Endothelial cell of umbilical vein (primary cell): ENCODE results near the gene VPS35L. TPM values are rescaled to one million over a fixed set of nuclear protein-coding genes. Genes with fewer than 3 reads are reported as not detected.

Source experiments
- BruUV-seq: library from RNA; stranded (reverse); fragments of 400-500 nt; replicated peaks from 2 replicates; lab custom pipeline; 2021; lab: Mats Ljungman, UMichigan
- CTCF ChIA-PET: fragments of 300-600, 350-600 bp; sonication (Branson Sonifier 250); formaldehyde crosslinking; loops from one replicate; lab custom pipeline; 2021; ENCODE audit warnings: antibody characterized with exemption, inconsistent platforms; lab: Charles Lee
- POLR2A ChIA-PET: fragments of 300-600, 350-600 bp; sonication (Branson Sonifier 250); formaldehyde crosslinking; loops from one replicate; lab custom pipeline; 2021; ENCODE audit warnings: antibody characterized with exemption, inconsistent platforms; lab: Charles Lee
- DNase-seq: peaks from one replicate; pipeline ENCODE4 v3.0.0-alpha.2; 2011; ENCODE audit warnings: low read depth, low spot score
- FAIRE-seq: peaks from 2 replicates; lab custom pipeline; 2011; peaks lifted over from hg19 to GRCh38; lab: Jason Lieb, UNC
- H2AFZ ChIP-seq: 2 replicates; pipeline ENCODE4 v1.6.0; 2012; ENCODE audit warnings: low read depth, low read length, control low read depth, inconsistent platforms
- H3K27ac ChIP-seq: 2 replicates; pipeline ENCODE4 v1.5.1; 2011; ENCODE audit warnings: low read depth, mild to moderate bottlenecking, control low read depth, low read length, moderate library complexity; ENCODE audit not compliant: insufficient read depth
- H3K27me3 ChIP-seq, 2 experiments: 2 replicates each; pipeline versions ENCODE4 v1.6.0 to v1.6.1; 2011; ENCODE audit warnings: low read length in 2 of 2, mixed read lengths in 1 of 2; ENCODE audit not compliant: control insufficient read depth in 2 of 2, insufficient read depth in 2 of 2
- H3K36me3 ChIP-seq, 2 experiments: 2 replicates in 1 of 2; 3 replicates in 1 of 2; pipeline ENCODE4 v1.5.1; 2011; ENCODE audit warnings: low read length in 2 of 2, mild to moderate bottlenecking in 1 of 2, moderate library complexity in 1 of 2; ENCODE audit not compliant: control insufficient read depth in 2 of 2, insufficient read depth in 2 of 2; ENCODE audit errors: extremely low read depth in 1 of 2
- H3K4me1 ChIP-seq: 3 replicates; pipeline ENCODE4 v1.5.1; 2011; ENCODE audit warnings: mild to moderate bottlenecking, low read length; ENCODE audit not compliant: control insufficient read depth, insufficient read depth; ENCODE audit errors: extremely low read depth
- H3K4me2 ChIP-seq: 2 replicates; pipeline ENCODE4 v1.6.1; 2011; ENCODE audit warnings: low read length, control low read depth, mixed read lengths; ENCODE audit not compliant: insufficient read depth
- H3K4me3 ChIP-seq, 3 experiments: fragments of 200-600 bp in 1 of 3; sonication (generic), shearing (Covaris generic) in 1 of 3; replicated peaks in 1 of 3; 2 replicates each; pipeline ENCODE4 v1.5.1; 2011 to 2016; ENCODE audit warnings: control low read depth in 3 of 3, low read length in 3 of 3, mild to moderate bottlenecking in 2 of 3, inconsistent platforms in 1 of 3, low read depth in 1 of 3, moderate library complexity in 1 of 3; ENCODE audit not compliant: insufficient read depth in 1 of 3
- H3K79me2 ChIP-seq: 2 replicates; pipeline ENCODE4 v1.6.0; 2012; ENCODE audit warnings: low read length, inconsistent platforms; ENCODE audit not compliant: control insufficient read depth, insufficient read depth
- H3K9ac ChIP-seq: replicated peaks from 2 replicates; pipeline ENCODE3; 2011; ENCODE audit warnings: low read length, control low read depth; ENCODE audit not compliant: insufficient read depth; ENCODE audit errors: extremely low read depth
- H3K9me1 ChIP-seq: replicated peaks from 3 replicates; pipeline ENCODE4 v1.6.0; 2011; ENCODE audit warnings: mild to moderate bottlenecking, low read length; ENCODE audit not compliant: control insufficient read depth, insufficient read depth; ENCODE audit errors: extremely low read depth
- H3K9me3 ChIP-seq: replicated peaks from 2 replicates; pipeline ENCODE4 v1.5.1; 2012; ENCODE audit warnings: low read length, inconsistent platforms; ENCODE audit not compliant: control insufficient read depth, insufficient read depth
- H4K20me1 ChIP-seq: replicated peaks from 2 replicates; pipeline ENCODE3; 2011; ENCODE audit warnings: mild to moderate bottlenecking, low read length; ENCODE audit not compliant: control insufficient read depth, insufficient read depth; ENCODE audit errors: extremely low read depth
- EZH2 ChIP-seq: IDR thresholded peaks from 2 replicates; pipeline ENCODE4 v1.6.1; 2012; ENCODE audit warnings: borderline replicate concordance, low read depth, mild to moderate bottlenecking, moderate library complexity, low read length, inconsistent platforms; ENCODE audit not compliant: severe bottlenecking
- FOS ChIP-seq: IDR thresholded peaks from 2 replicates; pipeline ENCODE4 v1.6.1; 2011; ENCODE audit warnings: mild to moderate bottlenecking, low read length, moderate library complexity, borderline replicate concordance; ENCODE audit not compliant: insufficient read depth
- GATA2 ChIP-seq: IDR thresholded peaks from 2 replicates; pipeline ENCODE4 v1.7.0; 2011; ENCODE audit warnings: low read depth, mild to moderate bottlenecking, moderate library complexity, mixed read lengths, low read length; ENCODE audit not compliant: insufficient read length, insufficient read depth
- JUN ChIP-seq: IDR thresholded peaks from 2 replicates; pipeline ENCODE4 v1.6.1; 2011; ENCODE audit warnings: borderline replicate concordance, low read depth; ENCODE audit not compliant: insufficient read length, insufficient read depth
- MYC ChIP-seq: IDR thresholded peaks from one replicate; pipeline ENCODE4 v1.6.1; 2011; ENCODE audit warnings: mild to moderate bottlenecking, low read depth, low read length
- POLR2A ChIP-seq: IDR thresholded peaks from 2 replicates; pipeline ENCODE4 v1.6.1; 2012; ENCODE audit warnings: low read depth, mild to moderate bottlenecking, control low read depth, low read length
- POLR2AphosphoS5 ChIP-seq: IDR thresholded peaks from 2 replicates; pipeline ENCODE4 v1.6.1; 2012; ENCODE audit warnings: low read depth, mild to moderate bottlenecking, control low read depth, low read length, moderate library complexity; ENCODE audit not compliant: insufficient read depth
- dilution Hi-C: fragments of 300-500 bp; cut with MboI; formaldehyde crosslinking; loops from one replicate; pipeline ENCODE4 v1.15.0; 2019; ENCODE audit warnings: low sequenced_read_pairs; ENCODE audit not compliant: extremely low pct_ligation_motif_present
- intact Hi-C: fragments of 100-400 bp; cut with micrococcal nuclease; formaldehyde crosslinking; loops from one replicate; pipeline ENCODE4 v1.10.0; 2022
- polyA plus RNA-seq, 4 experiments: library from polyadenylated mRNA; depleted of rRNA in 3 of 4; stranded (reverse) in 3 of 4; unstranded in 1 of 4; fragments of >200 nt; gene quantifications; 2 replicates each; pipeline versions ENCODE4 v1.2.1 to v1.2.3, GENCODE V29; 2011 to 2012; ENCODE audit warnings: missing spikeins in 1 of 4
- total RNA-seq: library from RNA; stranded (reverse); gene quantifications from 2 replicates; pipeline ENCODE4 v1.2.3, GENCODE V29; 2021

The VPS35L gene
- total and polyA plus RNA-seq, 2 donors (not counting 3 experiments of a cell fraction or from before 2014, with no cell fraction given): 49.1 to 91.1 TPM

DNA sequence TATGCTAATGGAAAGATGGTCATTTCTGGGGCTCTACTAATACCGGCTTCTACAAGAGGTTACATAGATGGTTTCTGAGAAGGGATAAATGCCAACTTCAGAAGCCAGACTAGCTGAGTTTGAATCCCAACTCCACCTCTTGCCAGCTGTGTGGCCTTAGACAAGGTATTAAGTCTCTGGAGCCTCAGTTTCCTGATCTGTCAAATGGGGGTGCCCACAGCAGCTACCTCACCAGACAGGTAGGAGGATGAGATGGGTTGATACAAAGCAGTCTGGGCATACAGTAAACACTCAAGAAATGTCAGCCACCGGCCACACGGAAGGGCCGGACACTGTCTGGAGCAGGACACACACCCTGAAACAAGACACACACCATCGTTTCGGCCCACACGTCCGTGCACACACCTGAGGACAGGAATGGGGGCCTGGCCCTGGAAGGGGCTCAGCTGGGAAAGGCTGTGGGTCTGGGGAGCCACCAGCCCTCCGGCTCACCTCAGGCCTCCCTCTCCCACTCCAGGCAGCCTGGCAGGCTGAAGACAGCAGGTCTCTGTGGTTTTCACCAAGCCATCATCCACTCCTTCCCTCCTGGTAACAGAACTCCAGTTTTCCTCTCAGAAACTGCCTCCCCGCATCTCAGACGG is 157.0 kb downstream of the VPS35L start:
- dilution Hi-C loops (no loop called here), intact Hi-C loops (no loop called here)
- Histone ChIP-seq H3K4me2 (no peak overlapping the region), H3K79me2 (peaks cover 30% of the 10 kb centered on the region), H2AFZ (no peak overlapping the region), H3K9ac (no peak overlapping the region), H4K20me1 (no peaks in the 10 kb centered on the region), H3K9me3 (no peaks in the 10 kb centered on the region), H3K9me1 (no peaks in the 10 kb centered on the region), H3K36me3 (peaks cover 0 to 11% of the 10 kb centered on the region in 2 experiments), H3K27ac (no peak overlapping the region), H3K4me1 (peaks cover 8% of the 10 kb centered on the region), H3K4me3 (no peak overlapping the region), H3K27me3 (no peaks in the 10 kb centered on the region)
- POLR2A ChIA-PET: no interaction called here
- DNase-seq (no peak), FAIRE-seq (no peak)
- TF ChIP-seq FOS (no peak), EZH2 (no peak), POLR2A (no peak), GATA2 (no peak), POLR2AphosphoS5 (no peak)
- no TSS peak for BruUV-seq
- CTCF ChIA-PET: interaction anchor here (1.0 to 1.2 kb wide), 3 partner anchors 16 to 195 kb away, joined by 3 to 4 read pairs (median 3); no protein-coding TSS in a partner anchor

DNA sequence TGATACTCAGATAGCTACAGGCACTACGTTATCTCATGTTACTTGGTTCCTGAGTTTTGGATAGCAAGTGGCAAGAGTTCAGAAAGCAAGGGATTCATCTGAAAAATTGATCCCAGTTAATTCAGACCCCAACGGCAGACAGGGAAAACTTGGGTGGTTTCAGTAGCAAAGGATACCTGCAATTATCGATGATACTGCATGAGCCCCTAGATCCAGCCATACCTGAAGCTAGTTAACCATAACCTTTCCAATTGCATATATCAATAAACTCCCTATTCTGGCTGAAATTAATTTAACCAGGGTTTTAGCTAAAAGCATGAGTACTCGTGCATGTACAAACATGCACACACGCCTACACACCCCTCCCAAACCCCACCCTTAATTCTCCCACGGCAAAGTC is 158.2 kb downstream of the VPS35L start:
- FAIRE-seq: no peak
- H2AFZ ChIP-seq: no peak overlapping the region
- no peaks in the 10 kb centered on the region for H3K9me3 ChIP-seq
- ChIA-PET CTCF (interaction anchor here (0.6 to 1.0 kb wide), 3 partner anchors 112 to 173 kb away, joined by 3 read pairs; no protein-coding TSS in a partner anchor), POLR2A (no interaction called here)
- no peak overlapping the region for H3K27ac ChIP-seq
- no peak overlapping the region for H3K4me3 ChIP-seq
- dilution Hi-C loops (no loop called here), intact Hi-C loops (no loop called here)
- no peak overlapping the region for H3K9ac ChIP-seq
- H3K36me3 ChIP-seq: peaks cover 0 to 11% of the 10 kb centered on the region in 2 experiments
- H4K20me1 ChIP-seq: no peaks in the 10 kb centered on the region
- H3K27me3 ChIP-seq: no peaks in the 10 kb centered on the region
- no peak for DNase-seq
- no TSS peak for BruUV-seq
- H3K4me1 ChIP-seq: peaks cover 9% of the 10 kb centered on the region
- TF ChIP-seq MYC (no peak), JUN (no peak), POLR2AphosphoS5 (no peak), EZH2 (no peak), GATA2 (no peak), FOS (no peak)
- no peaks in the 10 kb centered on the region for H3K9me1 ChIP-seq
- peaks cover 34% of the 10 kb centered on the region for H3K79me2 ChIP-seq
- no peak overlapping the region for H3K4me2 ChIP-seq
